Neuronal stem cell (in vitro differentiated cells): Measurements from ENCODE around the gene AIG1.

Source experiments
- DNase-seq: peaks from one replicate; pipeline ENCODE4 v3.0.0-alpha.2; 2013; ENCODE audit warnings: low spot score
- H2AFZ ChIP-seq: one replicate; pipeline ENCODE4 v1.6.1; 2013; ENCODE audit warnings: mild to moderate bottlenecking, low read length, inconsistent platforms
- H2AK5ac ChIP-seq: 2 replicates; pipeline ENCODE4 v1.6.1; 2013; ENCODE audit warnings: low read depth, mild to moderate bottlenecking, inconsistent platforms, low read length, moderate library complexity, mixed read lengths
- H2BK120ac ChIP-seq: 2 replicates; pipeline ENCODE4 v1.6.1; 2013; ENCODE audit warnings: low read depth, mild to moderate bottlenecking, inconsistent platforms, low read length, moderate library complexity, mixed read lengths
- H2BK12ac ChIP-seq: one replicate; pipeline ENCODE4 v1.6.1; 2013; ENCODE audit warnings: low read length, inconsistent platforms
- H2BK15ac ChIP-seq: 2 replicates; pipeline ENCODE4 v1.6.1; 2013; ENCODE audit warnings: mild to moderate bottlenecking, low read length, inconsistent platforms, mixed read lengths
- H2BK5ac ChIP-seq: one replicate; pipeline ENCODE4 v1.6.1; 2013; ENCODE audit warnings: inconsistent platforms, mild to moderate bottlenecking, low read length, moderate library complexity
- H3K14ac ChIP-seq: one replicate; pipeline ENCODE4 v1.6.1; 2013; ENCODE audit warnings: low read length, inconsistent platforms
- H3K18ac ChIP-seq: 2 replicates; pipeline ENCODE4 v1.6.1; 2013; ENCODE audit warnings: low read length, inconsistent platforms
- H3K23ac ChIP-seq: 2 replicates; pipeline ENCODE4 v1.6.1; 2013; ENCODE audit warnings: low read depth, mild to moderate bottlenecking, mixed read lengths, low read length, inconsistent platforms; ENCODE audit not compliant: poor library complexity
- H3K27ac ChIP-seq: replicated peaks from 3 replicates; pipeline ENCODE4 v1.5.1; 2013; ENCODE audit warnings: low read length, inconsistent platforms
- H3K27me3 ChIP-seq, 3 experiments: 2 replicates each; pipeline ENCODE4 v1.6.1; 2013; ENCODE audit warnings: low read length in 3 of 3, mild to moderate bottlenecking in 2 of 3, inconsistent platforms in 1 of 3, low read depth in 1 of 3, mixed read lengths in 1 of 3, moderate library complexity in 1 of 3; ENCODE audit not compliant: control insufficient read depth in 3 of 3, insufficient read depth in 3 of 3
- H3K36me3 ChIP-seq, 2 donors: replicated peaks in 1 of 2; 2 replicates each; pipeline ENCODE4 v1.6.1; 2013; ENCODE audit warnings: low read length in 2 of 2; ENCODE audit not compliant: control insufficient read depth in 2 of 2, insufficient read depth in 2 of 2
- H3K4ac ChIP-seq: 2 replicates; pipeline ENCODE4 v1.6.1; 2013; ENCODE audit warnings: inconsistent platforms, mild to moderate bottlenecking, low read length, moderate library complexity
- H3K4me1 ChIP-seq, 2 donors: 1 replicate in 1 of 2; 2 replicates in 1 of 2; pipeline ENCODE4 v1.6.1; 2013; ENCODE audit warnings: low read length in 2 of 2, low read depth in 1 of 2; ENCODE audit not compliant: control insufficient read depth in 2 of 2, insufficient read depth in 1 of 2
- H3K4me2 ChIP-seq: one replicate; pipeline ENCODE4 v1.6.1; 2013; ENCODE audit warnings: mild to moderate bottlenecking, low read length, inconsistent platforms; ENCODE audit not compliant: insufficient read depth, poor library complexity, severe bottlenecking
- H3K4me3 ChIP-seq, 2 donors: 2 replicates each; pipeline ENCODE4 v1.5.1; 2013; ENCODE audit warnings: low read length in 2 of 2, mild to moderate bottlenecking in 2 of 2, inconsistent platforms in 1 of 2, moderate library complexity in 1 of 2
- H3K79me1 ChIP-seq: one replicate; pipeline ENCODE4 v1.6.1; 2013; ENCODE audit warnings: low read depth, mild to moderate bottlenecking, inconsistent platforms, low read length, moderate library complexity
- H3K9ac ChIP-seq: one replicate; pipeline ENCODE4 v1.6.1; 2013; ENCODE audit warnings: mild to moderate bottlenecking, low read depth, low read length, inconsistent platforms; ENCODE audit not compliant: poor library complexity
- H3K9me3 ChIP-seq, 2 donors: replicated peaks in 1 of 2; 2 replicates each; pipeline versions ENCODE3 to v1.6.1; 2013; ENCODE audit warnings: low read length in 2 of 2, mild to moderate bottlenecking in 2 of 2, inconsistent platforms in 1 of 2, low read depth in 1 of 2, mixed read lengths in 1 of 2, moderate library complexity in 1 of 2; ENCODE audit not compliant: control insufficient read depth in 2 of 2, insufficient read depth in 1 of 2
- H4K8ac ChIP-seq: one replicate; pipeline ENCODE4 v1.6.1; 2013; ENCODE audit warnings: low read depth, mild to moderate bottlenecking, inconsistent platforms, low read length, moderate library complexity
- H4K91ac ChIP-seq: one replicate; pipeline ENCODE4 v1.6.1; 2013; ENCODE audit warnings: low read length, low read depth, mild to moderate bottlenecking, inconsistent platforms; ENCODE audit not compliant: poor library complexity
- WGBS, 2 donors: extraction: QIAGEN DNeasy Blood & Tissue Kit; methylation state at CpG; one replicate each; pipeline ENCODE4 v1.1.7; 2013; ENCODE audit warnings: missing lambda C conversion rate in 2 of 2, mixed read lengths in 1 of 2; ENCODE audit not compliant: insufficient read length in 2 of 2, insufficient replicate concordance in 1 of 2; ENCODE audit errors: extremely low coverage in 2 of 2; 5-methylcytosine and 5-hydroxymethylcytosine counted together

Gene AIG1

GRCh38 chr6:143054329-143054728, 6.4 kb upstream of the AIG1 start:
- Histone ChIP-seq H3K4me2 (no peak overlapping the region), H3K27me3 (no peaks in the 10 kb centered on the region), H3K9me3 (peaks cover 2 to 4% of the 10 kb centered on the region in 2 donors), H3K4me1 (peaks cover 2% of the 10 kb centered on the region in 2 donors), H4K8ac (no peak overlapping the region), H2BK5ac (no peak overlapping the region), H2AK5ac (no peak overlapping the region), H2BK15ac (no peak overlapping the region), H2BK120ac (no peak overlapping the region), H3K18ac (no peak overlapping the region), H3K14ac (no peak overlapping the region), H4K91ac (no peak overlapping the region), H2AFZ (no peak overlapping the region), H3K4me3 (no peak overlapping the region), H3K23ac (no peak overlapping the region), H3K9ac (no peak overlapping the region), H3K36me3 (no peaks in the 10 kb centered on the region), H3K4ac (no peak overlapping the region), H3K27ac (no peak overlapping the region), H3K79me1 (no peaks in the 10 kb centered on the region), H2BK12ac (no peak overlapping the region)
- no peak for DNase-seq
- no CpG with 5 or more reads among the region's 2 CpGs for WGBS, 2 donors

- no peak overlapping the region for H4K8ac ChIP-seq
- H3K4ac ChIP-seq: no peak overlapping the region
- H3K4me2 ChIP-seq: no peak overlapping the region
- no peak overlapping the region for H2AFZ ChIP-seq
- H3K27me3 ChIP-seq: no peaks in the 10 kb centered on the region
- no peak overlapping the region for H3K4me3 ChIP-seq
- no peak for DNase-seq
- H4K91ac ChIP-seq: no peak overlapping the region
- peaks cover 3 to 4% of the 10 kb centered on the region in 2 donors for H3K4me1 ChIP-seq
- H2BK12ac ChIP-seq: no peak overlapping the region
- H3K23ac ChIP-seq: no peak overlapping the region
- no peaks in the 10 kb centered on the region for H3K36me3 ChIP-seq
- no peak overlapping the region for H3K9ac ChIP-seq
- H3K18ac ChIP-seq: no peak overlapping the region
- no peak overlapping the region for H3K27ac ChIP-seq
- H2BK15ac ChIP-seq: no peak overlapping the region
- no peaks in the 10 kb centered on the region for H3K79me1 ChIP-seq
- H2BK5ac ChIP-seq: no peak overlapping the region
- H2BK120ac ChIP-seq: no peak overlapping the region
- no peaks in the 10 kb centered on the region for H3K9me3 ChIP-seq
- no peak overlapping the region for H2AK5ac ChIP-seq
- H3K14ac ChIP-seq: no peak overlapping the region
- no CpG with 5 or more reads among the region's 2 CpGs for WGBS, 2 donors
These were observed 5.5 kb upstream of the AIG1 start for GRCh38 chr6:143055213-143055612.

GRCh38 chr6:143055891-143056290, 4.8 kb upstream of the AIG1 start:
- Histone ChIP-seq H3K14ac (no peak overlapping the region), H3K27me3 (no peaks in the 10 kb centered on the region), H3K4me2 (no peak overlapping the region), H3K27ac (no peak overlapping the region), H4K91ac (no peak overlapping the region), H4K8ac (no peak overlapping the region), H2BK12ac (no peak overlapping the region), H3K4me1 (peaks cover 3 to 4% of the 10 kb centered on the region in 2 donors), H3K9ac (no peak overlapping the region), H2BK5ac (no peak overlapping the region), H3K79me1 (no peaks in the 10 kb centered on the region), H3K9me3 (no peaks in the 10 kb centered on the region), H2AK5ac (no peak overlapping the region), H2BK120ac (no peak overlapping the region), H3K4ac (no peak overlapping the region), H3K4me3 (no peak overlapping the region), H3K18ac (no peak overlapping the region), H3K36me3 (no peaks in the 10 kb centered on the region), H3K23ac (no peak overlapping the region), H2AFZ (no peak overlapping the region), H2BK15ac (no peak overlapping the region)
- DNase-seq: no peak
- WGBS, 2 donors: no CpG with 5 or more reads among the region's 4 CpGs

DNA sequence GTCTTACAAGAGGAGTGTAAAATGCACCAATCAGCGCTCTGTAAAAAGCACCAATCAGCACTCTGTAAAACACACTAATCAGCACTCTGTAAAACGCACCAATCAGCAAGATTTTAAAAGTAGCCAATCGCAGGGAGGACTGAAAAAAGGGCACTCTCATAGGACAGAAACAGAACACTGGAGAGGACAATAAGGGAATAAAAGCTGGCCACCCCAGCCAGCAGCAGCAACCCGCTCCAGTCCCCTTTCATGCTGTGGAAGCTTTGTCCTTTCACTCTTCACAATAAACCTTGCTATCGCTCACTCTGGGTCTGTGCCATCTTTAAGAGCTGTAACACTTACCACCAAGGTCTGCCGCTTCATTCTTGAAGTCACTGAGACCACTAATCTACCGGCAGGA, 1.7 kb upstream of the AIG1 start:
- no peak overlapping the region for H4K91ac ChIP-seq
- no peak overlapping the region for H3K4ac ChIP-seq
- H3K4me3 ChIP-seq: peak overlapping the region in 1 of 2 donors; percentile 58
- H2BK5ac ChIP-seq: no peak overlapping the region
- H3K18ac ChIP-seq: no peak overlapping the region
- peaks cover 6 to 7% of the 10 kb centered on the region in 2 donors for H3K4me1 ChIP-seq
- H3K79me1 ChIP-seq: no peaks in the 10 kb centered on the region
- no peak overlapping the region for H3K9ac ChIP-seq
- no peak overlapping the region for H2AK5ac ChIP-seq
- no peak overlapping the region for H2BK12ac ChIP-seq
- no peak for DNase-seq
- no peak overlapping the region for H2BK120ac ChIP-seq
- H3K36me3 ChIP-seq: no peaks in the 10 kb centered on the region
- no peak overlapping the region for H3K27ac ChIP-seq
- no peak overlapping the region for H4K8ac ChIP-seq
- no peak overlapping the region for H3K23ac ChIP-seq
- H2BK15ac ChIP-seq: no peak overlapping the region
- H2AFZ ChIP-seq: peak overlapping the region; percentile 54
- no peaks in the 10 kb centered on the region for H3K27me3 ChIP-seq
- no CpG with 5 or more reads among the region's 7 CpGs for WGBS, 2 donors
- no peaks in the 10 kb centered on the region for H3K9me3 ChIP-seq
- H3K14ac ChIP-seq: no peak overlapping the region
- H3K4me2 ChIP-seq: no peak overlapping the region
